Sigmoid colon (tissue), 3 donors: Measurements from ENCODE around the gene DSCAM.

ENCODE experiments used
- POLR2A ChIP-seq, 2 donors: fragments of 450-650 bp; IDR thresholded peaks; one replicate each; pipeline ENCODE4 v1.6.1; 2016; ENCODE audit warnings: antibody characterized with exemption in 2 of 2, mild to moderate bottlenecking in 2 of 2, moderate library complexity in 2 of 2
- TF ChIP-seq, protein P1 (sequence below), 4 experiments: fragments of 450-650 bp in 3 of 4; fragments of 200-600 bp in 1 of 4; IDR thresholded peaks; one replicate each; pipeline ENCODE4 v1.5.1; 2016 to 2019; ENCODE audit warnings: antibody characterized with exemption in 4 of 4, mild to moderate bottlenecking in 3 of 4, moderate library complexity in 2 of 4

DNA sequence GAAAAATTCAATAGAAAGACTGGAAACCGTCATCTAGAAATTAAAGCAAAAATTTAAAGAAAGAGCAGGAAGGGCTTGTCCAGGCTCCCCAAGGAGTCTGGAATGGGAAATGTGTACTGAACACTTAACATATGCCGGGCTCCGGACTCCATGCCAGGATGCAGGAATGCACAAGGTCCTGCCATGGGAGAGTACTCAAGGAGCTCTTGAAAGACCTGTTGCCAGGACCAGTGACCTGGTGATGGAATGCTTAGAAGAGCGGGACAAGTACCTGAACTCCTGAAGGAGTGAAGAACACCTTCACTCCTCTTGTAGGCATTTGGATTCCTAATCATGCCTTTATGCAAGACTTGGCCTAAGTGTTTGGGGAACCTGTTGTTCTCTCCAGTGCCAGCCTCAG, 16.9 kb upstream of the DSCAM start:
- TF ChIP-seq, protein P1, sequence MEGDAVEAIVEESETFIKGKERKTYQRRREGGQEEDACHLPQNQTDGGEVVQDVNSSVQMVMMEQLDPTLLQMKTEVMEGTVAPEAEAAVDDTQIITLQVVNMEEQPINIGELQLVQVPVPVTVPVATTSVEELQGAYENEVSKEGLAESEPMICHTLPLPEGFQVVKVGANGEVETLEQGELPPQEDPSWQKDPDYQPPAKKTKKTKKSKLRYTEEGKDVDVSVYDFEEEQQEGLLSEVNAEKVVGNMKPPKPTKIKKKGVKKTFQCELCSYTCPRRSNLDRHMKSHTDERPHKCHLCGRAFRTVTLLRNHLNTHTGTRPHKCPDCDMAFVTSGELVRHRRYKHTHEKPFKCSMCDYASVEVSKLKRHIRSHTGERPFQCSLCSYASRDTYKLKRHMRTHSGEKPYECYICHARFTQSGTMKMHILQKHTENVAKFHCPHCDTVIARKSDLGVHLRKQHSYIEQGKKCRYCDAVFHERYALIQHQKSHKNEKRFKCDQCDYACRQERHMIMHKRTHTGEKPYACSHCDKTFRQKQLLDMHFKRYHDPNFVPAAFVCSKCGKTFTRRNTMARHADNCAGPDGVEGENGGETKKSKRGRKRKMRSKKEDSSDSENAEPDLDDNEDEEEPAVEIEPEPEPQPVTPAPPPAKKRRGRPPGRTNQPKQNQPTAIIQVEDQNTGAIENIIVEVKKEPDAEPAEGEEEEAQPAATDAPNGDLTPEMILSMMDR (IDR thresholded peaks at IDR 0.05), result no peak
- no peak for TF ChIP-seq POLR2A (IDR thresholded peaks at IDR 0.05)
